Keratinocyte (primary cell): ENCODE measurements around the gene LACTB. TPM values are rescaled to one million over a fixed set of nuclear protein-coding genes. Genes with fewer than 3 reads are reported as not detected.

ENCODE experiments used
- DNase-seq: peaks from one replicate; pipeline ENCODE4 v3.0.0-alpha.2; 2011; ENCODE audit warnings: low read depth, missing footprints, low spot score
- FAIRE-seq: peaks from 2 replicates; lab custom pipeline; 2011; peaks lifted over from hg19 to GRCh38; lab: Jason Lieb, UNC
- H2AFZ ChIP-seq: 2 replicates; pipeline ENCODE4 v1.6.0; 2012; ENCODE audit warnings: low read length, control low read depth, inconsistent platforms; ENCODE audit not compliant: control insufficient read depth
- H3K27ac ChIP-seq: 2 replicates; pipeline ENCODE4 v1.5.1; 2011; ENCODE audit warnings: low read length; ENCODE audit not compliant: control insufficient read depth, insufficient read depth
- H3K27me3 ChIP-seq: 3 replicates; pipeline ENCODE4 v1.6.0; 2011; ENCODE audit warnings: low read length; ENCODE audit not compliant: control insufficient read depth, insufficient read depth; ENCODE audit errors: extremely low read depth
- H3K36me3 ChIP-seq, 2 experiments: 2 replicates in 1 of 2; 3 replicates in 1 of 2; pipeline ENCODE4 v1.5.1; 2011; ENCODE audit warnings: low read length in 2 of 2, mild to moderate bottlenecking in 1 of 2; ENCODE audit not compliant: control insufficient read depth in 2 of 2, insufficient read depth in 2 of 2; ENCODE audit errors: extremely low read depth in 1 of 2
- H3K4me1 ChIP-seq: 3 replicates; pipeline ENCODE4 v1.5.1; 2011; ENCODE audit warnings: low read length; ENCODE audit not compliant: control insufficient read depth, insufficient read depth; ENCODE audit errors: extremely low read depth
- H3K4me2 ChIP-seq: 3 replicates; pipeline ENCODE4 v1.6.0; 2011; ENCODE audit warnings: low read depth, low read length; ENCODE audit not compliant: control insufficient read depth, insufficient read depth; ENCODE audit errors: extremely low read depth
- H3K4me3 ChIP-seq, 3 experiments: fragments of 200-600 bp in 1 of 3; sonication (generic) in 1 of 3; 2 replicates in 2 of 3; 3 replicates in 1 of 3; pipeline ENCODE4 v1.5.1; 2011 to 2016; ENCODE audit warnings: low read length in 3 of 3, mild to moderate bottlenecking in 3 of 3, control low read depth in 2 of 3, inconsistent platforms in 1 of 3, low read depth in 1 of 3, mixed read lengths in 1 of 3, mixed run types in 1 of 3, moderate library complexity in 1 of 3; ENCODE audit not compliant: control insufficient read depth in 2 of 3, insufficient read depth in 2 of 3; ENCODE audit errors: extremely low read depth in 1 of 3
- H3K79me2 ChIP-seq: 2 replicates; pipeline ENCODE4 v1.6.0; 2012; ENCODE audit warnings: low read length; ENCODE audit not compliant: control insufficient read depth, insufficient read depth
- H3K9ac ChIP-seq: 3 replicates; pipeline ENCODE4 v1.6.0; 2011; ENCODE audit warnings: low read length; ENCODE audit not compliant: control insufficient read depth, insufficient read depth; ENCODE audit errors: extremely low read depth
- H3K9me1 ChIP-seq: 3 replicates; pipeline ENCODE4 v1.6.0; 2011; ENCODE audit warnings: low read length; ENCODE audit not compliant: control insufficient read depth, insufficient read depth; ENCODE audit errors: extremely low read depth
- H3K9me3 ChIP-seq: 2 replicates; pipeline ENCODE4 v1.5.1; 2012; ENCODE audit warnings: low read depth, low read length; ENCODE audit not compliant: control insufficient read depth
- H4K20me1 ChIP-seq: 3 replicates; pipeline ENCODE4 v1.6.0; 2011; ENCODE audit warnings: low read length; ENCODE audit not compliant: control insufficient read depth, insufficient read depth; ENCODE audit errors: extremely low read depth
- CTCF ChIP-seq, 3 experiments: IDR thresholded peaks in 1 of 3; conservative IDR thresholded peaks in 1 of 3; optimal IDR thresholded peaks in 1 of 3; 2 replicates in 2 of 3; 3 replicates in 1 of 3; pipeline versions ENCODE3 to v1.5.1; 2011; ENCODE audit warnings: low read length in 3 of 3, mild to moderate bottlenecking in 3 of 3, moderate library complexity in 2 of 3, control low read depth in 1 of 3, inconsistent platforms in 1 of 3; ENCODE audit not compliant: insufficient read depth in 2 of 3; ENCODE audit errors: extremely low read depth in 1 of 3
- EZH2 ChIP-seq: IDR thresholded peaks from one replicate; pipeline ENCODE4 v1.6.1; 2012; ENCODE audit warnings: inconsistent platforms, mild to moderate bottlenecking, low read length, moderate library complexity
- dilution Hi-C: fragments of 300-500 bp; cut with MboI; formaldehyde crosslinking; loops from one replicate; pipeline ENCODE4 v1.7.0; 2020; ENCODE audit warnings: low sequenced_read_pairs; ENCODE audit not compliant: extremely low pct_ligation_motif_present
- polyA plus RNA-seq, 5 experiments: library from polyadenylated mRNA; depleted of rRNA in 3 of 5; stranded (reverse) in 3 of 5; stranded (forward) in 1 of 5; unstranded in 1 of 5; fragments of >200 nt; gene quantifications; 1 replicate in 1 of 5; 2 replicates in 3 of 5; 3 replicates in 1 of 5; pipeline versions ENCODE4 v1.2.1 to v1.2.3, GENCODE V29; 2011 to 2012; ENCODE audit warnings: missing spikeins in 2 of 5, low read depth in 1 of 5, low replicate concordance in 1 of 5

Gene LACTB
- polyA plus RNA-seq, 1 donor (not counting 4 experiments of a cell fraction or from before 2014, with no cell fraction given) = 27.4 TPM

DNA sequence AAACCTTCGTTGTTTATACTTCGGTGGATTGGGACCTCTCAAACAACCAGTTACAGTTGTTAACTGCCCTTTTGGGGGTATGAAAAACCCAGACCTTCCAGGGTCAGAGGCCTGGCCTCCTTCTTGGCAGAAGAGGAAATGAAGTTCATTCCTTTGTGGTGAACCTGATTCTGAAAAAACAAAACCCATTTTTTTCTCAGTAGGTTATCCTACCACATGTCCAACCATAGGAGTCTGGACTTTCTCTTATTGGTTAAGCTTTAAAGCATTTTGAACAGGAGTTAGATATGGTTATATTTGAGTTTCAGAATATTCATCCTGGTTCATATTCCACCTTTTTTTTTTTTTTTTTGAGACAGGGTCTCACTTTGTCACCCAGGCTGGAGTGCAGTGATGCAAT, 7.2 kb upstream of the LACTB start:
- H2AFZ ChIP-seq = no peak overlapping the region
- FAIRE-seq = no peak
- DNase-seq = no peak
- H4K20me1 ChIP-seq = no peaks in the 10 kb centered on the region
- no peaks in the 10 kb centered on the region for H3K9me1 ChIP-seq
- dilution Hi-C loops = no loop called here
- no peaks in the 10 kb centered on the region for H3K4me1 ChIP-seq
- H3K9ac ChIP-seq = no peak overlapping the region
- H3K27me3 ChIP-seq = no peaks in the 10 kb centered on the region
- no peak overlapping the region for H3K4me2 ChIP-seq
- H3K4me3 ChIP-seq = no peak overlapping the region
- no peaks in the 10 kb centered on the region for H3K79me2 ChIP-seq
- no peaks in the 10 kb centered on the region for H3K9me3 ChIP-seq
- H3K27ac ChIP-seq = no peak overlapping the region
- no peaks in the 10 kb centered on the region for H3K36me3 ChIP-seq
- TF ChIP-seq EZH2 (no peak), CTCF (optimal IDR thresholded peaks at IDR 0.05 in 1 of 3, IDR thresholded peaks at IDR 0.05 in 1 of 3, conservative IDR thresholded peaks at IDR 0.05 in 1 of 3; ENCODE audit: extremely low read depth in 1 of 3, insufficient read depth in 2 of 3, low read length in 3 of 3) (no peak)

DNA sequence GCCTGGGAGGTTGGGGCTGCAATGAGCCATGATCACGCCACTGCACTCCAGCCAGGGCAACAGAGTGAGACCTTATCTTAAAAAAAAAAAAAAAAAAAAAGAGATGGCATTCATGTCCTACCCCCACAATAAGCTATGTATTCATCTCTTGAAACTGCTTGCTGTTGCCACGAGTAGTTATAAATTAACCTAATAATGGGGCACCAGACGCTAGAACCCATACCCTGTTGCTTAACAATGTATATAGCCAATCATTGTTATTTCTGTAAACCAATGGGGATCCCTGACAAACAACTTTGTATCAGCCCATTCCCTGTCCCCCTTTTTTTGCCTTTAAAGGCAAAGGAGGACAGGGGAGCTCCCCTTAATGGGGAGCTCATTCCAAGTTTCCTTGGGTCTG, 2.8 kb upstream of the LACTB start:
- Histone ChIP-seq H3K27ac (no peak overlapping the region), H2AFZ (no peak overlapping the region), H3K9me1 (no peaks in the 10 kb centered on the region), H4K20me1 (no peaks in the 10 kb centered on the region), H3K9ac (no peak overlapping the region), H3K4me3 (no peak overlapping the region), H3K36me3 (no peaks in the 10 kb centered on the region), H3K79me2 (peaks cover 7% of the 10 kb centered on the region), H3K9me3 (no peaks in the 10 kb centered on the region), H3K27me3 (no peaks in the 10 kb centered on the region), H3K4me1 (peaks cover 3% of the 10 kb centered on the region), H3K4me2 (no peak overlapping the region)
- TF ChIP-seq EZH2 (no peak), CTCF (optimal IDR thresholded peaks at IDR 0.05 in 1 of 3, IDR thresholded peaks at IDR 0.05 in 1 of 3, conservative IDR thresholded peaks at IDR 0.05 in 1 of 3; ENCODE audit: extremely low read depth in 1 of 3, insufficient read depth in 2 of 3, low read length in 3 of 3) (no peak)
- dilution Hi-C loops = no loop called here
- DNase-seq (no peak), FAIRE-seq (no peak)
